ENCODE data around the gene COL8A1.

Gene COL8A1

DNA sequence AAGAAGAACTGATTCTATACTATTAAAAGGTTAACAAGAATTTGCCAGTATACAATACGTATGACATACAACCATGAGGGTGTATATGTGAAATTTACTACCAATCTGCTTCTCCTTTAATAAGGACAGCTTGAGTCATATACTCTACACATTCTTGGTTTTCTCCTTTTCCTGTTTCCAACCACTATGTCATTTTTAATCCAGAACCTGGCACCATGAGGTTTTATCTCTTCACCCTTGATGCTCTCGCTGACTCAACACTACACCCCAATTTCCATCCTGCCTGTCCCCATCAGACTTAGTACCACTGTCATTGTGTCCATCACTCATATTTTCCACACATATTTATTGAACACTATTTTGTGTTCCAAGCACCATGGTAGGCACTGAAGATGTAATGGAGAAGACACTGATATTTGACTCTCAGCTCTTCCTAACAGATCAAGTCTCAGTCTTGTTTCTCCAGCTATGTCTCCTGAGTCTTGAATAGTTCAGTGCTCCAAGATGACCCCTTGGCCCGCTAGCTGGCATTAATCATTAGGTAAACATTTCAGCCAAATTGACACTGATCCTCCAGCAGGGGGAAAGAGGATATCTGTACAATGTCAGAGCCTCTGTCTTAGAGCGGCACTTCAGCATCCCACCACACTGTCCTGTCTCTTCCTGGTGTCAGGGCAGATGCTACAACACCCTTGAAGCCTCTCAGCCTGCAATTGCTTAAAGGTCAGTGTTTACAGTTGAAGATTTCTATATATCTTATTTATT, 11.2 kb upstream of the COL8A1 start:
- Histone ChIP-seq H3K27ac (ENCODE audit: low read depth, low read length) (no peak overlapping the region), H3F3A (ENCODE audit: insufficient read depth) (no peaks in the 10 kb centered on the region), H3K79me2 (ENCODE audit: insufficient read depth, low read length) (no peaks in the 10 kb centered on the region), H3K9me3 (ENCODE audit: insufficient read depth, low read length) (no peaks in the 10 kb centered on the region), H3K9me2 (replicated peaks; ENCODE audit: insufficient read depth, low read length) (no peaks in the 10 kb centered on the region), H3K36me3 (ENCODE audit: low read length) (no peaks in the 10 kb centered on the region), H3K4me3 (ENCODE audit: insufficient read depth, low read length, poor library complexity, severe bottlenecking) (no peak overlapping the region), H3K27me3 (ENCODE audit: low read length) (no peaks in the 10 kb centered on the region), H4K20me1 (ENCODE audit: low read depth, low read length) (no peaks in the 10 kb centered on the region), H2AFZ (ENCODE audit: low read depth, low read length, severe bottlenecking) (no peak overlapping the region), H3K9ac (ENCODE audit: low read length) (no peak overlapping the region), H3K4me2 (ENCODE audit: low read depth, low read length, poor library complexity, severe bottlenecking) (no peak overlapping the region)
- no peak for TF ChIP-seq EZH2phosphoT487 (conservative IDR thresholded peaks at IDR 0.05; ENCODE audit: low read length)
- TF ChIP-seq, protein P1, sequence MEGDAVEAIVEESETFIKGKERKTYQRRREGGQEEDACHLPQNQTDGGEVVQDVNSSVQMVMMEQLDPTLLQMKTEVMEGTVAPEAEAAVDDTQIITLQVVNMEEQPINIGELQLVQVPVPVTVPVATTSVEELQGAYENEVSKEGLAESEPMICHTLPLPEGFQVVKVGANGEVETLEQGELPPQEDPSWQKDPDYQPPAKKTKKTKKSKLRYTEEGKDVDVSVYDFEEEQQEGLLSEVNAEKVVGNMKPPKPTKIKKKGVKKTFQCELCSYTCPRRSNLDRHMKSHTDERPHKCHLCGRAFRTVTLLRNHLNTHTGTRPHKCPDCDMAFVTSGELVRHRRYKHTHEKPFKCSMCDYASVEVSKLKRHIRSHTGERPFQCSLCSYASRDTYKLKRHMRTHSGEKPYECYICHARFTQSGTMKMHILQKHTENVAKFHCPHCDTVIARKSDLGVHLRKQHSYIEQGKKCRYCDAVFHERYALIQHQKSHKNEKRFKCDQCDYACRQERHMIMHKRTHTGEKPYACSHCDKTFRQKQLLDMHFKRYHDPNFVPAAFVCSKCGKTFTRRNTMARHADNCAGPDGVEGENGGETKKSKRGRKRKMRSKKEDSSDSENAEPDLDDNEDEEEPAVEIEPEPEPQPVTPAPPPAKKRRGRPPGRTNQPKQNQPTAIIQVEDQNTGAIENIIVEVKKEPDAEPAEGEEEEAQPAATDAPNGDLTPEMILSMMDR (IDR thresholded peaks at IDR 0.05; ENCODE audit: insufficient read depth, low read length, poor library complexity, severe bottlenecking), result no peak

DNA sequence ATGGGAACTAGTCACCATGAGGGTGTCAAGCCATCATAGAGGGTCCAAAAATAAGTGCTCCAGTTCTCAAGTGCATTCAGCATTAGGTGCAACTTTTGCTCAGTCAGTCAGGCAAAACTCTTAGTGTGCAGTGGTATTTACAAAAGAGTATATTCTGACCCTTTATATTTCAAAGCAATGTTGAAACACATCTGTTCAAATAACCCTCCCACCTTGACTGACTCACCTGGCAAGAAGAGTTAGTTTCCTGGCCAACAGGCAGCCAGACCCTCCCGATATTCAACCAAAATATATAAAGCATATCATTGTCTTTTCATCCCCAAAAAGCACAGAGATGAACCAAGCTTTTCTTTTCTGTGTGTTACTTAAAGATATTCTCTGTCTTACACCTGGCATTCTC, 7.6 kb upstream of the COL8A1 start:
- no peaks in the 10 kb centered on the region for H3K79me2 ChIP-seq (ENCODE audit: insufficient read depth, low read length)
- H3K9me3 ChIP-seq (ENCODE audit: insufficient read depth, low read length), result no peaks in the 10 kb centered on the region
- no peak overlapping the region for H3K27ac ChIP-seq (ENCODE audit: low read depth, low read length)
- H3K36me3 ChIP-seq (ENCODE audit: low read length), result no peaks in the 10 kb centered on the region
- no peak overlapping the region for H3K4me2 ChIP-seq (ENCODE audit: low read depth, low read length, poor library complexity, severe bottlenecking)
- no peak overlapping the region for H3K9ac ChIP-seq (ENCODE audit: low read length)
- H3F3A ChIP-seq (ENCODE audit: insufficient read depth), result no peaks in the 10 kb centered on the region
- no peak overlapping the region for H2AFZ ChIP-seq (ENCODE audit: low read depth, low read length, severe bottlenecking)
- no peaks in the 10 kb centered on the region for H3K9me2 ChIP-seq (replicated peaks; ENCODE audit: insufficient read depth, low read length)
- H3K27me3 ChIP-seq (ENCODE audit: low read length), result no peaks in the 10 kb centered on the region
- no peaks in the 10 kb centered on the region for H4K20me1 ChIP-seq (ENCODE audit: low read depth, low read length)
- TF ChIP-seq EZH2phosphoT487 (conservative IDR thresholded peaks at IDR 0.05; ENCODE audit: low read length), result no peak
- TF ChIP-seq, protein P1 (IDR thresholded peaks at IDR 0.05; ENCODE audit: insufficient read depth, low read length, poor library complexity, severe bottlenecking), result no peak
- no peak overlapping the region for H3K4me3 ChIP-seq (ENCODE audit: insufficient read depth, low read length, poor library complexity, severe bottlenecking)

DNA sequence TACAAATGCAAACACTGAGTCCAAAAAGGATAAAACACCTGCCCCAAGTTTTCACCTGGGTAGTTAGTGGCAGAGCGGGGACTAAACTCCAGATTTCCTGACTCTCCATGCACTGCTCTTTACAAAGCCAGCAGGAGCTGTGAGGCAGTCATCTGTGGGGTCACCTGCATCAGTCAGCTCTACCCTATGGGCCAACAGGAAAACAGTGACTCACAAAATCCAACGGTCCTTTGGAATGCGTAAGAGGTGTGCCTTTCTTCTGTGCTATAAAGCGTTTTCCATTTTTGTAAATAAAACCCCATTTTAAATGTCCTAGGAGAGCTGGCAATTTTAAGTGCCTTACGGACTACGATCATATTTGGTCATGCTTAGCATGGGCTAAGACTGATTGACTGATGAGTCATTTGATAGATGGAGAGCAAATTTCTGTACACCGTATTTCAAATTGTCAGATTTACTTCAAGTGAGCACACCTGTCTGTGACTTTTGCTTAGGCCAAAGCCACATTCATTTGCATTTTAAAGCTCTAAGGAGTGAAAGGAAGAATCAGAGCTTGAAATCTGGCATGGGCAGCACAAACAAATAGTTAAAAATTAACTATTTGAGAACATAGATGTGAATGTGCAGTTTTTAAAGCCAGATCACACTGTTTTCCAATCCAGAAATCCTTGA, 4.4 kb upstream of the COL8A1 start:
- Histone ChIP-seq H4K20me1 (ENCODE audit: low read depth, low read length) (no peaks in the 10 kb centered on the region), H3K9me2 (replicated peaks; ENCODE audit: insufficient read depth, low read length) (no peaks in the 10 kb centered on the region), H3K4me2 (ENCODE audit: low read depth, low read length, poor library complexity, severe bottlenecking) (no peak overlapping the region), H3K27ac (ENCODE audit: low read depth, low read length) (no peak overlapping the region), H3K27me3 (ENCODE audit: low read length) (no peaks in the 10 kb centered on the region), H3K9ac (ENCODE audit: low read length) (no peak overlapping the region), H2AFZ (ENCODE audit: low read depth, low read length, severe bottlenecking) (no peak overlapping the region), H3K36me3 (ENCODE audit: low read length) (no peaks in the 10 kb centered on the region), H3K4me3 (ENCODE audit: insufficient read depth, low read length, poor library complexity, severe bottlenecking) (no peak overlapping the region), H3K9me3 (ENCODE audit: insufficient read depth, low read length) (no peaks in the 10 kb centered on the region), H3K79me2 (ENCODE audit: insufficient read depth, low read length) (no peaks in the 10 kb centered on the region), H3F3A (ENCODE audit: insufficient read depth) (no peaks in the 10 kb centered on the region)
- TF ChIP-seq, protein P1 (IDR thresholded peaks at IDR 0.05; ENCODE audit: insufficient read depth, low read length, poor library complexity, severe bottlenecking), result no peak
- no peak for TF ChIP-seq EZH2phosphoT487 (conservative IDR thresholded peaks at IDR 0.05; ENCODE audit: low read length)

Data from SU-DHL-6 (cell line).